ENCODE measurements around the gene CSF1. TPM values are rescaled to one million over a fixed set of nuclear protein-coding genes. Genes with fewer than 3 reads are reported as not detected.

The CSF1 gene
- total RNA-seq, 5 donors from 2014 or later (not counting 1 experiment from before 2014, with no cell fraction given) = 4.8 to 9.5 (median 8.3) TPM

DNA sequence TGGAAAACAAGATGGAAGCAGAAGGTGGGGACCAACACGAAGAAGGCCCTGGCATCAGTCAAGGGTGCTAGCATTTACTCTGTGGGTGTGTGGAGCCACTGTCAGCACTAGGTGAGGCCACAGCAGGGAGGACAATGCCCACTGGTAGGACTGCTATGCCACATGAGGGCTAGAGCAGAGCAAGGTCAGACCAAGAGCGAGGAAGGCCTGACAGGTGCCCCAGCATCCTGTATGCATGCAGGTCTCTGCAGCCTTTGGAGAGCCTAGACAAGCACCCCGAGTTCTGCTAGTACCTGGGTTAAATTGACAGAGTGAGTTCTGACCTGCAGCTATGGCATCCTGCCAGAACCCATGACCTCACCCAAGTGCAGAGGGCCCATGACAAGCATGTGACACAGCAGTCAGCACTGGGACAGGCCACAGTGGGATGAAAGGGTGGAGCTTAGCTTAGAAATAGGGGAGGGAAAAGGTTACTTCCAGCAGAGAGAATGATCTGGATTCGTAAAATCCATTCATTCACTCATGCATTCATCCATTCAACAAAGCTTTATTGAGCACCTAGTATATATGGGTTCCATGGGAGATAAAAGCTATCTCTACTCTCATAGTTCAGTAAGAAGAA is 9.0 kb upstream of the CSF1 start:
- Histone ChIP-seq H3K9me3 (no peaks in the 10 kb centered on the region), H3K4me1 (ENCODE audit: control insufficient read depth in 1 of 2, extremely low read depth in 1 of 2, insufficient read depth in 2 of 2, low read length in 2 of 2) (peaks cover 6 to 16% of the 10 kb centered on the region in 2 experiments), H3K36me3 (ENCODE audit: control insufficient read depth in 2 of 2, extremely low read depth in 1 of 2, insufficient read depth in 1 of 2, low read length in 1 of 2) (no peaks in the 10 kb centered on the region), H3K4me3 (ENCODE audit: control insufficient read depth in 1 of 2, extremely low read depth in 1 of 2, low read length in 1 of 2) (no peak overlapping the region), H3K27ac (ENCODE audit: low read length) (no peak overlapping the region), H3K27me3 (replicated peaks in 1 of 2; ENCODE audit: control insufficient read depth in 2 of 2, extremely low read depth in 1 of 2, insufficient read depth in 2 of 2, low read length in 1 of 2) (no peaks in the 10 kb centered on the region)
- DNase-seq = no peak
- Mint-ChIP-seq H3K27me3 (no peaks in the 10 kb centered on the region), H3K27ac (no peak overlapping the region), H3K4me3 (no peak overlapping the region), H3K4me1 (peaks cover 13 to 25% (median 21%) of the 10 kb centered on the region in 3 donors), H3K36me3 (no peaks in the 10 kb centered on the region), H3K9me3 (no peaks in the 10 kb centered on the region)
- WGBS (ENCODE audit: insufficient coverage) = 94% methylated on average over 2 of the region's 4 CpGs
- POLR2A ChIA-PET = interaction anchor here in 1 of 2 donors (0.7 kb wide), 1 partner anchor 337 kb away, joined by 3 read pairs; no protein-coding TSS in a partner anchor
- CTCF ChIA-PET = no interaction called here
- ATAC-seq (replicated peaks in 1 of 4) = no peak

DNA sequence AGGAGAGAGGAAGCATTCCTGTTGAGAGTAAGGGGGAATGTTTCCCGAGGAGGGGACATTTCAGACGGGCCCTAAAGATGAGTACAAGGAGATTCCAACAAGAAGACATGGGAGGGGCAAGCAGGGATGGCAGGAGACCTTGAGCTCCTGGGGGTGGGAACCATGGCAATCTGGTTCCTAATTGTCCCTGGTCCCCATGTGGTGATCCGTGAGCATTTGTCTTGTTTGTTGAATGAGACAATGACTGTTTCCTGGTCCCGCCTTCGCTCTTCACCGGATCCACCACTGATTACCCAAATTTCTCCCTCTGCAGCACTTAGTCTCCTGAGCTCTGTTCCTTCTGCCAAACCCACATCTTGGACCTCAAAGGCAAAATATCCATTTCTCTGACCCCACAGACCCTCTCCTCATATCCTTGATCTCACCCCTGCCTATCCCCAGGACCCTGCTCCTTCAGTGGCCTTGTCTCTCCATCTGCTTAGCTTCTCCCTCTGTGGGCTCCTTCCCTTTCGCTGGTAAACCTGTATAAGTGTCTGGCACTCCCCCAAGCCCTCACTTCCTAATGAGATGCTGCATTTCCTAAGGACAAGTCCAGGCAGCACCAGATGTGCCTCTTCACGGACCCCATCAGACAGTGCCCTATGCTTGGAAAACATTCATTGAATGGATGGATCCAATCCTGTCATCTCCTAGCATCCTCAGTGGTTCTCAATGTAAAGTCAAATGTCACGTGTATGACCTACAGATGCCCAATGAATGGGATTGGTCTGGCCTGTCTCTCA is 8.3 kb upstream of the CSF1 start:
- no peak overlapping the region for H3K4me3 ChIP-seq (ENCODE audit: control insufficient read depth in 1 of 2, extremely low read depth in 1 of 2, low read length in 1 of 2)
- WGBS (ENCODE audit: insufficient coverage) = 88% methylated on average over 8 of the region's 9 CpGs
- no peak overlapping the region for H3K27ac Mint-ChIP-seq
- peaks cover 12 to 22% of the 10 kb centered on the region in 2 experiments for H3K4me1 ChIP-seq (ENCODE audit: control insufficient read depth in 1 of 2, extremely low read depth in 1 of 2, insufficient read depth in 2 of 2, low read length in 2 of 2)
- H3K27me3 ChIP-seq (replicated peaks in 1 of 2; ENCODE audit: control insufficient read depth in 2 of 2, extremely low read depth in 1 of 2, insufficient read depth in 2 of 2, low read length in 1 of 2) = no peaks in the 10 kb centered on the region
- no peak for ATAC-seq (replicated peaks in 1 of 4)
- no peak overlapping the region for H3K4me3 Mint-ChIP-seq
- no peak for DNase-seq
- no peaks in the 10 kb centered on the region for H3K36me3 Mint-ChIP-seq
- no peaks in the 10 kb centered on the region for H3K27me3 Mint-ChIP-seq
- POLR2A ChIA-PET = no interaction called here
- no peaks in the 10 kb centered on the region for H3K9me3 Mint-ChIP-seq
- CTCF ChIA-PET = no interaction called here
- no peaks in the 10 kb centered on the region for H3K9me3 ChIP-seq
- no peak overlapping the region for H3K27ac ChIP-seq (ENCODE audit: low read length)
- peaks cover 20 to 31% (median 29%) of the 10 kb centered on the region in 3 donors for H3K4me1 Mint-ChIP-seq
- no peaks in the 10 kb centered on the region for H3K36me3 ChIP-seq (ENCODE audit: control insufficient read depth in 2 of 2, extremely low read depth in 1 of 2, insufficient read depth in 1 of 2, low read length in 1 of 2)

DNA sequence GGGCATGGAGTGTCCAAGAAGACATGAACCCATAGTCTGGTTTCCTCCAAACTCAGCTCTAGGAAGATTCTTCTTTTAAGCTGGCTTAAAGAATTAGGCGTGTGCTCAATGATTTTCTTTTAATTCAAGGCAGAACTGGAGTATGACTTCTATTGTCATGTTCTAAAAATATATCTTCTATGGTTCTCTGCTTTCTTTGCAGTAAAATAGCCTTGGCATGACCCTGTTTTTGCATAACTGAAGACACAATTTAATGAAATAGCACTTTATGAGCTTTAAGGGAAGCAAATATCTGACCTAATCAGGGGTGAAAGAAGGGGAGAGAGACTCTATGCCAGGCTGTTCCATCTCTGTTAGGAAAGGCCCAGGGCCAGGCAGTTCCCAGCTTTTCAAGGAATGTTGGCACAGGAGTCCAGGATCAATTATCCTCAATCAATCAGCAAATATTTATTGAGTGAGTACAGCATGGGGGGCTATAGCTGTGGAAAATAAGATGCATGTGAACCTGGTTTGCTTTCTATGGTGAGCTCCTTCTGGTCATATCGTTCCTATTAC is 7.2 kb upstream of the CSF1 start:
- no peak overlapping the region for H3K27ac Mint-ChIP-seq

DNA sequence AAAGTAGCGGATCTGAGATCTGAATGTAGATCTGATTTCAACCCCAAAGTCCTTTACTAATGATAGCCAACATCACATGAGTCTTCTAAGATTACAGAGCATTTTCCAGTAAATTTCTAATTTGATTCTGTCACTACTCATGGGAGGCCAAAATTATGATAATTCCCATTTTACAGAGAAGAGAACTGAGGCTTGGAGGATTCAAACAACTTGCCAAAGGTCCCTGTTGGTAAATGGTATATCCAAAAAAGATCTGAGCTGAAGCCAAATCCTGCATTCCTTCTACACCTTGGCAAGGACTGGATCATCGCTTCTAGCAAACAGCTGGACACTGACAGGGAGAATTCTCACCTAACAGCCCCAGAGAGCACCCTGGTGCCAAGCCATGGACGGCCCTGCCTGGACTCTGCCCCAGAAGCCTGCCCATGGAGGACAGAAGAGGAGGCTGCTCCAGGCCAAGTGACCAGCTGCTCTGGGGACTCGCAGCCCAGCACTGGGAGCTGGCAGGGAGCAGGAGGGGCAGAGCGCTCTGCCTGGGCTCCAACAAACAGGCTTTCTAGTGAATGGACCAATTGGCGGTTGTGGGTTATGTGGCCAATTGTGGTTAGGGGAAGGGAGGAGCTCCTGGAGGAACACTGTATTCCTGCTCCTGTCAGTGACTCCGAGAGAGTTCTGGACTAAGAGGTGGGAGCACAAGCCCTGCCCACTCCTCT is 6.4 kb upstream of the CSF1 start:
- no peaks in the 10 kb centered on the region for H3K36me3 ChIP-seq (ENCODE audit: control insufficient read depth in 2 of 2, extremely low read depth in 1 of 2, insufficient read depth in 1 of 2, low read length in 1 of 2)
- Mint-ChIP-seq H3K4me3 (no peak overlapping the region), H3K36me3 (no peaks in the 10 kb centered on the region), H3K9me3 (no peaks in the 10 kb centered on the region), H3K27me3 (no peaks in the 10 kb centered on the region), H3K4me1 (peaks cover 31 to 40% (median 37%) of the 10 kb centered on the region in 3 donors), H3K27ac (peak overlapping the region in 1 of 2 donors; percentile 1)
- no peak overlapping the region for H3K4me3 ChIP-seq (ENCODE audit: control insufficient read depth in 1 of 2, extremely low read depth in 1 of 2, low read length in 1 of 2)
- DNase-seq (no peak), ATAC-seq (replicated peaks in 1 of 4) (no peak)
- ChIA-PET POLR2A (interaction anchor here in 1 of 2 donors (0.6 kb wide), 1 partner anchor 1742 kb away, joined by 8 read pairs; no protein-coding TSS in a partner anchor), CTCF (no interaction called here)
- no peak overlapping the region for H3K27ac ChIP-seq (ENCODE audit: low read length)
- peaks cover 12 to 22% of the 10 kb centered on the region in 2 experiments for H3K4me1 ChIP-seq (ENCODE audit: control insufficient read depth in 1 of 2, extremely low read depth in 1 of 2, insufficient read depth in 2 of 2, low read length in 2 of 2)
- no peaks in the 10 kb centered on the region for H3K9me3 ChIP-seq
- 91% methylated on average over 6 of the region's 7 CpGs for whole genome bisulfite sequencing (ENCODE audit: insufficient coverage)
- H3K27me3 ChIP-seq (replicated peaks in 1 of 2; ENCODE audit: control insufficient read depth in 2 of 2, extremely low read depth in 1 of 2, insufficient read depth in 2 of 2, low read length in 1 of 2) = no peaks in the 10 kb centered on the region

More for the DNA sequence above, 7.2 kb upstream of the CSF1 start:
- Histone ChIP-seq H3K4me1 (ENCODE audit: control insufficient read depth in 1 of 2, extremely low read depth in 1 of 2, insufficient read depth in 2 of 2, low read length in 2 of 2) (peaks cover 12 to 22% of the 10 kb centered on the region in 2 experiments), H3K9me3 (no peaks in the 10 kb centered on the region), H3K27ac (ENCODE audit: low read length) (no peak overlapping the region), H3K4me3 (ENCODE audit: control insufficient read depth in 1 of 2, extremely low read depth in 1 of 2, low read length in 1 of 2) (no peak overlapping the region), H3K27me3 (replicated peaks in 1 of 2; ENCODE audit: control insufficient read depth in 2 of 2, extremely low read depth in 1 of 2, insufficient read depth in 2 of 2, low read length in 1 of 2) (no peaks in the 10 kb centered on the region), H3K36me3 (ENCODE audit: control insufficient read depth in 2 of 2, extremely low read depth in 1 of 2, insufficient read depth in 1 of 2, low read length in 1 of 2) (no peaks in the 10 kb centered on the region)
- ChIA-PET CTCF (no interaction called here), POLR2A (interaction anchor here in 1 of 2 donors (0.5 to 0.6 kb wide), 2 partner anchors 21 to 69 kb away, joined by 3 to 4 read pairs; no protein-coding TSS in a partner anchor)
- DNase-seq = no peak
- H3K4me1 Mint-ChIP-seq = peaks cover 26 to 36% (median 34%) of the 10 kb centered on the region in 3 donors
- H3K9me3 Mint-ChIP-seq = no peaks in the 10 kb centered on the region
- no peaks in the 10 kb centered on the region for H3K36me3 Mint-ChIP-seq
- no CpG with 5 or more reads among the region's 2 CpGs for WGBS (ENCODE audit: insufficient coverage)
- H3K4me3 Mint-ChIP-seq = no peak overlapping the region
- no peaks in the 10 kb centered on the region for H3K27me3 Mint-ChIP-seq
- ATAC-seq (replicated peaks in 1 of 4) = no peak

DNA sequence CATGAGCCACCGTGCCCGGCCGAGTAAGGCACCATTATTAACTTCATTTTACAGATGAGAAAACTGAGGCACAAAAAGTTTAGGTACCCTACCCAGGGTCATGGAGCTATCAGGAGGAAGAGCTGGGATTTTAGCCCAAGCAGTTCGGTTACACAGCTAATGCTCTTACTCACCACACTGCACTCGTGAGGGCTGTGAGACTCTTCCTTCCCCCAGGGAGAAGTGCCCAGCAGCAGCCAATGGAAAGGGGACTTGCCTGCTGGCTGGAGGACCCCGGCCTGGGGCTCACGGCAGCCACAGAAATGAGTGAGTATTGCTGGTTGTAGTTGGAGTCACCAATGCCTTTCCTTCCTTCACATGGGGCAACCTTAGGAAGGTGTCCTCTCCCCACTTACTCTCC is 5.2 kb upstream of the CSF1 start:
- Histone ChIP-seq H3K9me3 (no peaks in the 10 kb centered on the region), H3K4me1 (ENCODE audit: control insufficient read depth in 1 of 2, extremely low read depth in 1 of 2, insufficient read depth in 2 of 2, low read length in 2 of 2) (peaks cover 14 to 29% of the 10 kb centered on the region in 2 experiments), H3K4me3 (ENCODE audit: control insufficient read depth in 1 of 2, extremely low read depth in 1 of 2, low read length in 1 of 2) (no peak overlapping the region), H3K27ac (ENCODE audit: low read length) (peak overlapping the region; percentile 92), H3K27me3 (replicated peaks in 1 of 2; ENCODE audit: control insufficient read depth in 2 of 2, extremely low read depth in 1 of 2, insufficient read depth in 2 of 2, low read length in 1 of 2) (no peaks in the 10 kb centered on the region), H3K36me3 (ENCODE audit: control insufficient read depth in 2 of 2, extremely low read depth in 1 of 2, insufficient read depth in 1 of 2, low read length in 1 of 2) (no peaks in the 10 kb centered on the region)
- H3K36me3 Mint-ChIP-seq = no peaks in the 10 kb centered on the region
- H3K4me3 Mint-ChIP-seq = peak overlapping the region in 1 of 3 donors; percentile 70
- H3K9me3 Mint-ChIP-seq = no peaks in the 10 kb centered on the region
- WGBS (ENCODE audit: insufficient coverage) = 94% methylated on average over 3 of the region's 7 CpGs
- peaks cover 0 to 4% of the 10 kb centered on the region in 2 donors for H3K27me3 Mint-ChIP-seq
- H3K4me1 Mint-ChIP-seq = peaks cover 40 to 45% (median 41%) of the 10 kb centered on the region in 3 donors
- no peak for DNase-seq
- ChIA-PET CTCF (no interaction called here), POLR2A (no interaction called here)
- no peak for ATAC-seq (replicated peaks in 1 of 4)
- H3K27ac Mint-ChIP-seq = peak overlapping the region; percentile 97
